Putamen (tissue), 1 donor: Measurements from ENCODE around the gene ODAPH.
"Not testable (repeated sequence)": the region's sequence is repeated elsewhere in the genome, so short reads cannot be mapped to it uniquely, and the experiment has no call there.

Source experiments
- DNase-seq: peaks from one replicate; pipeline ENCODE4 v3.0.0-alpha.2; 2016; ENCODE audit warnings: low spot score

Gene ODAPH, protein sequence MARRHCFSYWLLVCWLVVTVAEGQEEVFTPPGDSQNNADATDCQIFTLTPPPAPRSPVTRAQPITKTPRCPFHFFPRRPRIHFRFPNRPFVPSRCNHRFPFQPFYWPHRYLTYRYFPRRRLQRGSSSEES

DNA sequence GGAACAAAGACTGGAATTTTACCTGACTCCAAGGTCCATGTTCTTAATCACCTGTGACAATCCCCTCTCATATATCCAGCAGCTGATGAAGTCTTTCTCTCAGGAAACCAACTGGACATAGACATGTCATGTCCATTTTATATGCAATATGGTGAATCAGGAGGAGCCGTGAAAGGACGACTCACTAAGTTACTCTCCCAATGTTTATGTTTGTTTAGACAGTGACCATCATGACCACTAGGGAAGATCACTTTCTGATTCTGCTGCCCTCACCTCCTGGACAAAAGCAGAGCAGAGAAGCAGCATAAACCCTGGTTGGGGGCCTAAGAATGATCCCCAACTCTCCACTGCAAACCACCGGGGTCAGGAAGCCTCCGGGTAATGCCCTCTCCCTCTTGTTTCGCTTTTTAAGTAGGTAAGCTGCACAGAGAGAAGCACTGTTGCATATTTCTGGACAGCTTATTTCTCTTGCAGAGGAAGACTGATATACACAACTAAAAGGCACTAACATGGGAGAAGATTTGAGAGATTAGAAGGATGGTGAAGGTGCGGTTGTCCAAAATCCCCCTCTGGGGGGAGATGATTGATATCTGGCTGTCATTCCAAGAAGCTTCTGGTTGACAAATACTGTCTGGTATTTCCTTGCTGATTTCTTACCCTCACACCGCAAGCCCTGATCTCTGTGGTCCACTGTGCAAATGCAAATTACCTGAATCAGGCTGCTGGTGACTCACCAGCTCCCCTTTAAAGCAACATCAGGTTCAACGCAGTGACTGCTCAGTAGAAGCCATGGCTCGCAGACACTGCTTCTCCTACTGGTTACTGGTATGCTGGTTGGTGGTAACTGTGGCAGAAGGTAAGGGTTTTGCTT lies at the start of gene ODAPH:
Gene ODAPH (plus strand): TSS at position 773 of the 871 bp plus-strand sequence. CDS start 17 bp downstream, at position 790.
- no peak for DNase-seq

DNA sequence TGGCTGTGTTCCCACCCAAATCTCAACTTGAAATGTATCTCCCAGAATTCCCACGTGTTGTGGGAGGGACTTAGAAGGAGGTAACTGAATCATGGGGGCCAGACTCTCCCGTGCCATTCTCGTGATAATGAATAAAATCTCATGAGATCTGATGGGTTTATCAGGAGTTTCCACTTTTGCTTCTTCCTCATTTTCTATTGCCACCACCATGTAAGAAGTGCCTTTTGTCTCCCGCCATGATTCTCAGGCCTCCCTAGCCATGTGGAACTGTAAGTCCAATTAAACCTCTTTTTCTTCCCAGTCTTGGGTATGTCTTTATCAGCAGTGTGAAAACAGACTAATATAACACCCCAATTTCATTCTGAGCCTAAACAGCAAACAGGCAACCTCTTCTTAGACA lies 46.3 kb upstream of the ODAPH start:
- not testable (repeated sequence) for DNase-seq

DNA sequence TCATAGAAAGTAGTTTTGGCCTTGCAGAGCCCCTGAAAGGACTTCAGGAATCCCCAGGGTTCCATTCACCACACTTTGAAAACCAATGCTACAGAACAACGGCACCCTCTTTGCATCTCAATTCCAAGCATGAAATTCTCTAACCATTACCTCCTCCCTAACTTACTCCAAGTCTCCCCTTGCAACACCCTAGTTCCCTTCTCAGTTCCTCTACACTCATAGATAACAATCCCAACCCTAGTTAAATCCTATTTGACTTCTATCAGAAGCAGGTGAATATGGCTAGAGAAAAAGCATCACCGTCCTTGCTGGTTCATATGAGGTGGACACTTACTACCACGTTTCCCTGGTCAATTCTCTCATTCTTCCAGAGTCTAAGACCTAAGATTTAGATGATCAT lies 44.0 kb upstream of the ODAPH start:
- no peak for DNase-seq

DNA sequence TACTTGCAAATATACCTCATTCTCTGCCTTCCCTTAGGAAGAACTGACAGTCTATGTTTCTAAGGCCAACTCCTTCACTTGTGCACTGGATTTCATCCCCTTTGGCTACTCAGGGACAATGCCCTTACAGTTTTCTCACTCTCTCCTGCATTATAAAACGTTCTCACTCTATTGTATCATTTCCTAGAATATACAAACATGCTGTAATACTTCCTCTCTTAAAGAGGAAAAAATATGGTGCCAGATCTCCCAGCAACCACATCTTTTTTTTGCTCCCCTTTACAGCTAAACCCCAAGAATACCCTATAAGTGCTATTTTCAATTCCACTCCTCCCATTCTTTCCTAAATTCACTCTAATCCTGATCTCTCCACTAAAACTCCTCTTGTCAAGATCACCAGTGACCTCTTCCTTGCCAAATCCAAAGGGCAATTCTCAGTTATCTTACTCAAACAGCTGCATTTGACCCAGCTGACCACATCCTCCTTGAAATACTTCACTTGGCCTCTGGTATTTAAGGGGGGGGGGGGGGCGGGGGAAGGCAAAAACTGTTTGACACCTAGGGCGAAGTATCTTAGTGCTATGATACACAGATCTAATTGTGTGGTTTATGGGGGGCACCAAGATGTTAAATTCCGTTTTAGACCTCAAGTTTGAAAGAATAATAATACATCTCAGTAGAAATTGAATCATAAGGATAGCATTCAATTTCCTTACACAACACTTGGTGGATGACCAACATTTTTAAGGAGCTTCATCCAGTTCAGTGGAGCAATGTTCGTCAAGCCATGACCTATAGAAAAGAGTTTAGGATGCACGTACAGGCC lies 43.3 kb upstream of the ODAPH start:
- no peak for DNase-seq

DNA sequence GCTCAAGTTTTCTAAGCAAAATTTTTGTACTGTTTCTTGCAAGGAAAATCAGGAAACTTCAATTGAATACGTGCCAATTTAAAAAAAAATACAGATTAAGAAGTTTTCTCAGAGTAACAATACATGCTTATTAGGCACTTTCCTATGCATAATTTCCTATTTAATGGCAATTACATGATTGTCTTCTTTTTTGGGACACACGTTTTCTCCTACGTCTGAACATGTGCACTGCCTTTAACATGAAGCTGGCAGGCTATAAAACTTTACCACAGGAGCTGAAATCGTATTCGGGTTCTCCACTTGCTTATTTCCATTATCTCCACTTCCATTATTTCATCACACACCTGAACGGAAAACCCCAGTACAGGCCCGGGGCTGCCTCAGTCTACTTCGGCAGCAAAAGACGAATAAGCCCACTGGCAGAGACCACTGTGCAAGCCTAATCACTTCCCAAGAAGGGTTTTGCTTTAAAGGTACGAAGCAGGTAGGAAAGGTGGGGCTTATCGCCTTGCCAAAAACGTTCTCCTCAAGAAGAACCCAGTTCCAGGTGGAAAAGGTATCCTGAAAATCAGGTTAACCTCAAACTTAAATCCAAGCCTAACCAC lies 42.2 kb upstream of the ODAPH start:
- peak; percentile 42 for DNase-seq

DNA sequence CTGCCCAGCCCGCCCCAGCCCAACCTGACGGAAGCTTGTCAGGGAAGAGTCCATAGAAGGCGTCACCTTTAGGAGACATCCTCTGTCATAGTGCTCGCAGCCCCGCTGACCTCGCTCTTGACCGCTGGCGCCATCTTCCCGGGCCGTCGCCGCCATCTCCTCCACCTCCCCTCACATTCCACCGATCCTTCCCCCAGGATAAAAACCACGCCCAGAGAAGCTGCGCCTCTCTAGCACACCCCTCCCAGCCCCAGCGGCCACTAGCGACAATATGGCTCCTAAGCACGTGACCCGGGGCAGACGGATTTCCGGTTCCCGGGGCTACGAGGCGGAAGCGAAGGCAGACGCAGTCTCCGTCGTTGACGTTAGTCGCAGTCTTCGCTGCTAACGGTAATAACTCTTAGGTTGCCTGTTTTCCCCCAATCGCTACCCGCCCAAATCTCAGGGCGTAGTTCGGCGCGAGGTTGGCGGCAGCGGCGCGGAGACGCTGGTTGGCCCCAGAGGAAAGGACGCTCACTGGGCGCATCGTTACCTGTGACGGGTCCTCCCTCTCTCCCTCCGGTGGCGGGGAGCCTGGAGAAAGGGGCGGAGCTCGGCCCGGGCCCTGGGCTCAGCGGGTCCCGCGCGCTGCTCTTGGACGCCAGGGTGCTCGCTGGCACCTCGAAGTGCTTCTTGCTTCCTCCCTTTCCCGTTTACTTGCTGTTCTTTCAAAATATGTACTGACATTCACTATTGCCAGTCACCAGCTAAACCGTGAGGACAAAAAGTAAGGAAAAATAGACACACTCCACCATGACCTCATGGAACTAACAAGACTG lies 41.5 kb upstream of the ODAPH start, which contains the start of the genes RCHY1 and THAP6:
Gene RCHY1 (minus strand): TSS at position 273 of the 818 bp plus-strand sequence. CDS start 117 bp downstream, at position 156.
Gene THAP6 (plus strand): TSS at position 343 of the 818 bp plus-strand sequence. CDS start 980 bp downstream, outside the sequence.
- DNase-seq: peak; percentile 96

DNA sequence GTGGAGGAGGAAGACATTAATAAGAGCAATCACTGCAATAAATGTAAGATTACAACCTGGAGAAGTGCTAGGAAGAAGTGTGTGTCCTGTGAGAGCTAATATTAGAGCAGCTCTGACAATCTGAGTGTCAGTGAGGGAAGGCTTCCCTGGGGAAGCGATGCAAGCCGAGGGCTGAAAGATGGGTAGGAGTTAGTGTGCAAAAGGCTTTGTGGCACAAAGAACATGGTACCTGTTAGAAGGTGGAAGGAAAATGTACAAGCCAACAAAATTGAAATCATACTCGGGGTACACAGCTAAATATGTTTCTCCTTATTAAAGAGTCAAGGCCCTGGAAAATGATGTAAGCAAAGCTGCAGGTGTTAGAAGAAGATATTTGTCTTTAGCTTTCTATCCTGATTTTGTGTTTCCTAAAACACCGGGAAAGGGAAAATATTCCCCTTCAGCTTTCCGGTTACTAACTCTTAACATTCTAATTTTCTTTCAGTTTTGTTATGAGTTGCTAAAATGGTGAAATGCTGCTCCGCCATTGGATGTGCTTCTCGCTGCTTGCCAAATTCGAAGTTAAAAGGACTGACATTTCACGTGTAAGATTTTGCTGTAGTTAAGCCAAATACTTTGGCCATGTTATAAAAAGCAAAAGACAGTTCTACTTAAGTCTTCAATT lies 40.8 kb upstream of the ODAPH start:
- no peak for DNase-seq

DNA sequence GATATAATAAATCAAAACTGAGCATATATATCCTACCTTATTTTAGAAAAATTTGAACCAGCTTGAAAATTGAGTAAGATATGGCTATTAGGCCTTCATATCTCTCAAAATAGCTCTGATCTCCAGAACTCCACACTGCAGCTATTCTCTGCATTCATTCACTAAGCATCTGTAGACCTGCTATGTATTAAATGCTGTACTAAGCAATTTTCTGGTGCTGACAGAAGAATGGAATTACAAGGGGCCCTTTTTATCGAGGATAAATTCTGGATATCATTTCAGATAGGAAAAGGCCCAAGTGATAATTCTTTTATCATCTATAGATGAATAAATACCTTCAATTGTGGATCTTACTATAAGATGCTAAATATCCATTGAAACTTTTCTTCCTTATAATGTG lies 39.7 kb upstream of the ODAPH start:
- no peak for DNase-seq

DNA sequence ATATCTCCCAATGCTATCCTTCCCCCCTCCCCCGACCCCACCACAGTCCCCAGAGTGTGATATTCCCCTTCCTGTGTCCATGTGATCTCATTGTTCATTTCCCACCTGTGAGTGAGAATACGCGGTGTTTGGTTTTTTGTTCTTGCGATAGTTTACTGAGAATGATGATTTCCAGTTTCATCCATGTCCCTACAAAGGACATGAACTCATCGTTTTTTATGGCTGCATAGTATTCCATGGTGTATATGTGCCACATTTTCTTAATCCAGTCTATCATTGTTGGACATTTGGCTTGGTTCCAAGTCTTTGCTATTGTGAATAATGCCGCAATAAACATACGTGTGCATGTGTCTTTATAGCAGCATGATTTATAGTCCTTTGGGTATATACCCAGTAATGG lies 36.4 kb upstream of the ODAPH start:
- DNase-seq: not testable (repeated sequence)

DNA sequence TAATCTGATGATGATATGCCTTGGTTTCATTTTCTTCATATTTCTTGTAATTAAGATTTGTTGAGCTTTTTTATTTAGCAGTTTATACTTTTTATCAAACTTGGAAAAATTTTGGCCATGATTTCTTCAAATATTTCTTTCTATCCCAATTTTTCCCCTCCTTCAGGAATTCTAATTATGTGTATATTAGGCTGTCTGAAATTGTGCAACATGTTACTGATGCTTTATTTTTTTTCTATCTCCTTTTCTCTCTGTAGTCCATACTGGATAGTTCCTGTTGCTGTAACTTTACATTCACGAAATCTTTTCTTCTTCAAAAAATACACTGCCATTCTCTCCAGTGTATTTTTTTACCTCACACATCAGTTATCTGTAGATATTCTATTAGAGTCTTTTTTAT lies 30.8 kb upstream of the ODAPH start:
- no peak for DNase-seq

DNA sequence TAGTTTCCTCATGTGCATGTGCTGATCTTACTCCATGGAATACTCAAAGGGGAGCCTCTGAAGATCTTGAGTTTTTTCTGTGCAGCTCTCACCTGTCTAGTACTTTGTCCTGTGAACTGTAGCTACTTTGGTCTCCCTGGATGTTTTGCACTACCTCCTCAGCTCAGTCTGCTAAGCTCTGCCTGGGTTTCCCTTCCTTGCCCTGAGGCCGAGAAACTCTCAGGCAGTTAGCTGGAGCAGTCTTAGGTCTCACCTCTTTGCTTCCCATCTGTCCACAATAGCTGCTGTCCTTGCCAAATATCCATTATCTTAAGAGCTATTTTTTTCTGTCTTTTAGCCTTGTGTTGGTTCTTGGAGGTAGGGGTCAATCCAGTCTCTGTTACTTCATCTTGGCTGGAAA lies 30.0 kb upstream of the ODAPH start:
- DNase-seq: no peak

DNA sequence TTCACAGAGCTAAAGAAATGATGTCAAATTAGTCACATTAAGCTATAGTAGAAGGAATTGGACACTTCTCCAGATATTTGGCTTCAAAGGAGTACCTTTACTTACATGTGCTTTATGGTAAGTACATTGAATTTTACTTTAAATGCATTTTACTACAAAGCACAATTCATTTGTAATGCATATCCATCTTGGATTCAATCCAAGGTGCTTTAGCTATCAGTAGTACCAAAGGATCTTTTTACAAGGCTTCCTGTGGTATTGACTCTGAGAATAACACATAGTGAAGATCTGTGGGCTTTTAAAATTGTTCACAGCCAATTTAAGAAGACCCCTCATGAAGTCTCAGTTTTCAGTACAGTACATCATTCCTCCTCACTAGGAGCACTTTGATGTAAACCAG lies 28.4 kb upstream of the ODAPH start:
- no peak for DNase-seq

DNA sequence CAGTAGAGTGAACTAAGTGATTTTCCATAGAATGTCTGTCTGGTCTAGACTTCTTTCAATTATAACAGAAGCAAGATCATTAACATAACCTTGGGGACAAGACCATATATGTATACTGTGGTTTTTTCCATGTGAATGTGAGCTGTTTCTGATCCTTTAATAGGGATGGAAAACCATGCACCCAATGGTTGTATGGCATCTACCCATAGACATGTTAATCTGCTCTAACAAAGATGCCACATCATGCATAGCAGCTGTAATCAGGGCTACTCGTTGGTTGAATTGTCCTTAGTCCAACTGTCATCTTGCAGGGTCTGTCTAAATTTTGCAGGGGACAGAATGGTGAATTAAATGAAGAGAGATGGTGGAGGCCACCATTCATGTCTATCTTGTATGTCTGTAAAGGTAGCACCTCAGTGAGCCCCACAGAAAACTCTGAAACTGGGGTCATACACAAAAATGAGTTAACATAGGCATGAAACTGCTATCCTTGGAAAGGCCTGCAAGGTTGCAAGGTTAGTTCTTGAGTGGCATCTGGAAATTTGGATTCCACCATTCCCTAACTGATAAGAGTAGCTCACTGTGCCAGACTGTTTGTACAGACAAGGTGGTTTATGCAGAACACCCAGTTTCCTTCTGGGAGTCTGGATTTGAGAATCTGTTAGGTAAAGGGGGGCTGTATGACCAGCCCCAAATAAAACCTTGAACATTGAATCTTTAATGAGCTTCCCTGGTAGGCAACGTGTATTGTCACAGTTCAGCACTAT lies 25.1 kb upstream of the ODAPH start:
- DNase-seq: no peak

DNA sequence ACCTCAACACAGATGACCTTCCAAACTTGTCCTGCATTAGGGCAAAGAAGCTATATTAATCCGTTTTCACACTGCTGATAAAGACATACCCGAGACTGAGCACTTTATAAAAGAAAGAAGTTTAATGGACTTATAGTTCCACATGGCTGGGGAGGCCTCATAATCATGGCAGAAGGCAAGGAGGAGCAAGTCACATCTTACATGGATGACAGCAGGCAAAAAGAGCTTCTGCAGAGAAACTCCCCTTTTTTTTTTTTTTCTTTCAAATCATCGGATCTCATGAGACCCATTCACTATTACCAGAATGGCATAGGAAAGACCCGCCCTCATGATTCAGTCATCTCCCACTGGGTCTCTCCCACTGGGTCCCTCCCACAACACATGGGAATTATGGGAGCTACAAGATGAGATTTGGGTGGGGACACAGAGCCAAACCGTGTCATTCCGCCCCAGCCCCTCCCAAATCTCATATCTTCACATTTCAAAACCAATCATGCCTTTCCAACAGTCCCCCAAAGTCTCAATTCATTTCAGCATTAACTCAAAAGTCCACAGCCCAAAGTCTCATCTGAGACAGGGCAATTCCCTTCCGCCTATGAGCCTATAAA lies 24.2 kb upstream of the ODAPH start:
- DNase-seq: not testable (repeated sequence)

DNA sequence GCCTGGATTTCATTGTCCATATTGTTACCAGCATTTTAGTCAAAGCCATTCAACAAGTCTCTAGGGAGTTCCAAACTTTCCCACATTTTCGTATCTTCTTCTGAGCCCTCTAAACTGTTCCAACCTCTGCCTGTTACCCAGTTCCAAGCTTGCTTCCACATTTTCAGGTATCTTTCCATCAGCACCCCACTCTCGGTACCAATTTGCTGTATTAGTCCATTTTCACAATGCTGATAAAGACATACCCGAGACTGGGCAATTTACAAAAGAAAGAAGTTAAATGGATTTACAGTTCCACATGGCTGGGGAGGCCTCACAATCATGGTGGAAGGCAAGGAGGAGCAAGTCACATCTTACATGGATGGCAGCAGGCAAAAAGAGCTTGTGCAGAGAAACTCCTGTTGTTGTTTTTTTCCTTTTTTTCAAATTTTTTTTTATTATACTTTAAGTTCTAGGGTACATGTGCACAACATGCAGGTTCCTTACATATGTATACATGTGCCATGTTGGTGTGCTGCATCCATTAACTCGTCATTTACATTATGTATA lies 22.5 kb upstream of the ODAPH start:
- DNase-seq: not testable (repeated sequence)

DNA sequence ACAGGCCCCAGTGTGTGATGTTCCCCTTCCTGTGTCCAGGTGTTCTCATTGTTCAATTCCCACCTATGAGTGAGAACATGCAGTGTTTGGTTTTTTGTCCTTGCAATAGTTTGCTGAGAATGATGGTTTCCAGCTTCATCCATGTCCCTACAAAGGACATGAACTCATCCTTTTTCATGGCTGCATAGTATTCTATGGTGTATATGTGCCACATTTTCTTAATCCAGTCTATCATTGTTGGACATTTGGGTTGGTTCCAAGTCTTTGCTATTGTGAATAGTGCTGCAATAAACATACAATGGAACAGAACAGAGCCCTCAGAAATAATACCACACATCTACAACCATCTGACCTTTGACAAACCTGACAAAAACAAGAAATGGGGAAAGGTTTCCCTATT lies 21.9 kb upstream of the ODAPH start:
- DNase-seq: not testable (repeated sequence)

DNA sequence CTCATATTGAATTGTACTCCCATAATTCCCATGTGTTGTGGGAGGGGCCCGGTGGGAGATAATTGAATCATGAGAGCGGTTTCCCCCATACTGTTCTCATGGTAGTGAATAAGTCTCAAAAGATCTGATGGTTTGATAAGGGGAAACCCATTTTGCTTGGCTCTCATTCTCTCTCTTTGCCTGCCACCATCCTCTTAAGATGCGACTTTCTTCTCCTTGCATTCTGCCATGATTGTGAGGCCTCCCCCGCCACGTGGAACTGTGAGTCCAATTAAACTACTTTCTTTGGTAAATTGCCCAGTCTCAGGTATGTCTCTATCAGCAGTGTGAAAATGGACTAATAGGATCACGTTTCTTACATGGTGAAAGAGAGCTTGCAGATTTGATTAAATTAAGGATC lies 18.6 kb upstream of the ODAPH start:
- DNase-seq: not testable (repeated sequence)

DNA sequence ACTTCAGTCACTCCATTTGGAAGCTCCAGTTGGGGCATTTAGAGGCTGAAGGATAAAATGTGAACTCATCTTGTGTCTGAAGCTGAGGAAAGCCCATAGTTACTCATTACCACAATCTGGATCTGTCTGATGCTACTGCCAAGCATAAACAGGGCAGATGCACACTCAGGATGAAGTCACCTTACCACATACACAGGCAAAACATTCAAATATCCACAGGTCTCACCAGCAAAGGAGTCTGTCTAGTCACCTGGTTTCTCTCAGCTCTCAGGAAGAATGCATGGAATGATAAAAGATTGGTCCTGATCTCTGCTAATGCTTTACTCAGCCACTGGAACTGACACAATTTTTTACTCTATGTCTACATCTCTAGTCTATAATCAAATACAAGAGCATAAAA lies 13.0 kb upstream of the ODAPH start:
- DNase-seq: no peak

DNA sequence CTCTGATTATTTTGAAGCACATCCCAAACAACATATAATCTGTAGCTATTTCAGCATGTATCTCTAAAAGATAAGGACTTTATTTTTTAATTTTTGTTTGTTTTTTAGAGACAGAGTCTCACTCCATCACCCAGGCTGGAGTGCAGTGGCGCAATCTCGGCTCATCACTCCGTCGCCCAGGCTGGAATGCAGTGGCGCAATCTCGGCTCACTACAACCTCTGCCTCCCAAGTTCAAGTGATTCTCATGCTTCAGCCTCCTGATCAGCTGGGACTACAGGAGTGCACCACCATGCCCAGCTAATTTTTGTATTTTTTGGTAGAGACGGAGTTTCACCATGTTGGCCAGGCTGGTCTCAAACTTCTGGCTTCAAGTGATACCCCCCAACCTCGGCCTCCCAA lies 11.6 kb upstream of the ODAPH start:
- DNase-seq: not testable (repeated sequence)
